ENCODE data around the gene SREBF1. TPM values are rescaled to one million over a fixed set of nuclear protein-coding genes. Genes with fewer than 3 reads are reported as not detected.

SREBF1 gene
- total and polyA plus RNA-seq, 2 of the 8 experiments (the other 6 are each of a cell fraction or from before 2014, with no cell fraction given): 28.6 to 70.8 TPM

- no peak overlapping the region for H4K8ac ChIP-seq (ENCODE audit: extremely low read depth, insufficient read depth, low read length)
- no peaks in the 10 kb centered on the region for H3K9me3 ChIP-seq (ENCODE audit: insufficient read depth in 2 of 2, low read depth in 1 of 2, low read length in 1 of 2)
- ChIA-PET POLR2A (ENCODE audit: partially characterized antibody) (interaction anchor here (0.7 to 24.7 kb wide), 4 partner anchors 15 to 34 kb away, joined by 3 to 532 read pairs (median 3); partner anchors contain the start of gene SREBF1), CTCF (ENCODE audit: partially characterized antibody) (interaction anchor here (0.9 to 18.1 kb wide), 7 partner anchors 9 to 122 kb away, joined by 3 to 375 read pairs (median 4); no protein-coding TSS in a partner anchor)
- no peak overlapping the region for H3K14ac ChIP-seq (ENCODE audit: insufficient read length)
- no peak overlapping the region for H4K5ac ChIP-seq (ENCODE audit: insufficient read length, low read depth, low read length)
- peaks cover 17 to 34% of the 10 kb centered on the region in 2 experiments for H4K20me1 ChIP-seq (replicated peaks in 1 of 2; ENCODE audit: control insufficient read depth in 1 of 2, insufficient read depth in 2 of 2, low read length in 2 of 2)
- H2AFZ ChIP-seq (ENCODE audit: low read length): no peak overlapping the region
- no peak overlapping the region for H3K4ac ChIP-seq (replicated peaks; ENCODE audit: insufficient read length, low read depth, low read length)
- peaks cover 23 to 60% (median 41%) of the 10 kb centered on the region in 4 experiments; a peak in 7 of 8 replicates for H3K36me3 ChIP-seq (ENCODE audit: control insufficient read depth in 2 of 4, insufficient read depth in 4 of 4, low read length in 3 of 4)
- H3K18ac ChIP-seq (ENCODE audit: extremely low read depth, low read length): no peak overlapping the region
- peaks cover under 1% of the 10 kb centered on the region; the same call in 1 of the 2 replicates for H3K23me2 ChIP-seq (ENCODE audit: low read depth, low read length)
- H3K4me1 ChIP-seq (replicated peaks in 1 of 4; ENCODE audit: control insufficient read depth in 3 of 4, insufficient read depth in 4 of 4, low read length in 3 of 4): peaks cover 0 to 17% (median 12%) of the 10 kb centered on the region in 4 experiments; a peak in 6 of 7 replicates
- peaks cover 0 to 4% (median 2%) of the 10 kb centered on the region in 4 experiments; a peak in 4 of 7 replicates for H3K27me3 ChIP-seq (replicated peaks in 1 of 4; ENCODE audit: control insufficient read depth in 3 of 4, extremely low read depth in 1 of 4, insufficient read depth in 3 of 4, low read length in 3 of 4)
- no peak overlapping the region for H4K91ac ChIP-seq (replicated peaks; ENCODE audit: insufficient read length, low read length)
- H2BK12ac ChIP-seq (ENCODE audit: low read depth, low read length): no peak overlapping the region
- no peak overlapping the region for H3K4me2 ChIP-seq (ENCODE audit: insufficient read depth in 1 of 2, low read depth in 2 of 2, low read length in 2 of 2)
- H2BK15ac ChIP-seq (ENCODE audit: low read length): no peak overlapping the region
- H3K4me3 ChIP-seq (ENCODE audit: extremely low read depth in 1 of 4, insufficient read depth in 2 of 4, low read depth in 3 of 4, low read length in 4 of 4): no peak overlapping the region
- H3K79me2 ChIP-seq (ENCODE audit: control insufficient read depth in 1 of 2, insufficient read depth in 2 of 2, low read length in 2 of 2): peaks cover 0 to 4% of the 10 kb centered on the region in 2 experiments; a peak in 1 of 4 replicates
- no peak overlapping the region for H3K56ac ChIP-seq (replicated peaks; ENCODE audit: insufficient read length, low read depth, low read length)
- no peak overlapping the region for H2BK120ac ChIP-seq (replicated peaks; ENCODE audit: low read depth, low read length)
- peaks cover 16% of the 10 kb centered on the region for H3K79me1 ChIP-seq (ENCODE audit: low read depth, low read length)
- H2AK5ac ChIP-seq (ENCODE audit: low read depth, low read length): no peak overlapping the region
- H2BK20ac ChIP-seq (ENCODE audit: low read length): no peak overlapping the region
- H3K27ac ChIP-seq (ENCODE audit: low read depth, low read length): no peak overlapping the region
- 92% methylated on average over 11 of the region's 17 CpGs; no CpG with 5 or more reads in 1 of the 2 experiments for WGBS, 2 experiments (ENCODE audit: extremely low coverage in 1 of 2, insufficient coverage in 1 of 2, insufficient read length in 1 of 2, insufficient replicate concordance in 2 of 2, low coverage in 1 of 2, low lambda C conversion rate in 2 of 2, missing lambda C conversion rate in 1 of 2)
- FAIRE-seq: no peak
- no peak for DNase-seq (ENCODE audit: low read depth in 1 of 2, low spot score in 2 of 2)
- no peak overlapping the region for H3K9ac ChIP-seq (replicated peaks in 1 of 4; ENCODE audit: extremely low read depth in 1 of 4, low read depth in 3 of 4, low read length in 3 of 4)
- H3K23ac ChIP-seq (ENCODE audit: insufficient read length): no peak overlapping the region
- no peak overlapping the region; the same call in 1 of the 2 replicates for H2BK5ac ChIP-seq (ENCODE audit: low read depth, low read length)
- TF ChIP-seq ASH2L (IDR thresholded peaks at IDR 0.05; ENCODE audit: low read length) (no peak), POU5F1 (IDR thresholded peaks at IDR 0.05; ENCODE audit: low read depth, low read length) (no peak), HDAC6 (IDR thresholded peaks at IDR 0.05; ENCODE audit: low read depth, low read length) (no peak), CREB1 (IDR thresholded peaks at IDR 0.05) (no peak), TAF7 (optimal IDR thresholded peaks at IDR 0.05; ENCODE audit: borderline replicate concordance, low read depth, low read length) (no peak), SIN3A (conservative IDR thresholded peaks at IDR 0.05 in 1 of 2, IDR thresholded peaks at IDR 0.05 in 1 of 2; ENCODE audit: low read depth in 1 of 2, low read length in 2 of 2) (no peak), KDM5A (IDR thresholded peaks at IDR 0.05; ENCODE audit: low read length) (no peak), JUND (IDR thresholded peaks at IDR 0.05; ENCODE audit: low read length) (no peak), BCL11A (IDR thresholded peaks at IDR 0.05; ENCODE audit: low read depth in 2 of 2, low read length in 2 of 2) (no peak), YY1 (IDR thresholded peaks at IDR 0.05; ENCODE audit: low read depth, low read length) (no peak), SIX5 (IDR thresholded peaks at IDR 0.05; ENCODE audit: low read depth, low read length) (no peak)
- TF ChIP-seq, protein P1, sequence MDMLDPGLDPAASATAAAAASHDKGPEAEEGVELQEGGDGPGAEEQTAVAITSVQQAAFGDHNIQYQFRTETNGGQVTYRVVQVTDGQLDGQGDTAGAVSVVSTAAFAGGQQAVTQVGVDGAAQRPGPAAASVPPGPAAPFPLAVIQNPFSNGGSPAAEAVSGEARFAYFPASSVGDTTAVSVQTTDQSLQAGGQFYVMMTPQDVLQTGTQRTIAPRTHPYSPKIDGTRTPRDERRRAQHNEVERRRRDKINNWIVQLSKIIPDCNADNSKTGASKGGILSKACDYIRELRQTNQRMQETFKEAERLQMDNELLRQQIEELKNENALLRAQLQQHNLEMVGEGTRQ (IDR thresholded peaks at IDR 0.05; ENCODE audit: low read length): no peak
Observed at GRCh38 chr17:17815436-17816200, 21.2 kb downstream of the SREBF1 start.
